Astrocyte of the cerebellum (primary cell): ENCODE data around the gene TMEM184A.

ENCODE experiments used
- DNase-seq: peaks from one replicate; pipeline ENCODE4 v3.0.0-alpha.2; 2011; ENCODE audit warnings: low read depth
- H3K4me3 ChIP-seq: 2 replicates; pipeline ENCODE4 v1.5.1; 2011; ENCODE audit warnings: mild to moderate bottlenecking, low read depth, low read length, moderate library complexity
- in situ Hi-C: cut with HindIII; loops from 2 replicates; pipeline ENCODE4 v1.10.0; 2017; ENCODE audit warnings: low sequenced_read_pairs
- TF ChIP-seq, protein P1 (sequence below): IDR thresholded peaks from 2 replicates; pipeline ENCODE4 v1.5.1; 2012; ENCODE audit warnings: low read length, low read depth, moderate library complexity, mild to moderate bottlenecking; ENCODE audit errors: missing control alignments

TMEM184A gene

DNA sequence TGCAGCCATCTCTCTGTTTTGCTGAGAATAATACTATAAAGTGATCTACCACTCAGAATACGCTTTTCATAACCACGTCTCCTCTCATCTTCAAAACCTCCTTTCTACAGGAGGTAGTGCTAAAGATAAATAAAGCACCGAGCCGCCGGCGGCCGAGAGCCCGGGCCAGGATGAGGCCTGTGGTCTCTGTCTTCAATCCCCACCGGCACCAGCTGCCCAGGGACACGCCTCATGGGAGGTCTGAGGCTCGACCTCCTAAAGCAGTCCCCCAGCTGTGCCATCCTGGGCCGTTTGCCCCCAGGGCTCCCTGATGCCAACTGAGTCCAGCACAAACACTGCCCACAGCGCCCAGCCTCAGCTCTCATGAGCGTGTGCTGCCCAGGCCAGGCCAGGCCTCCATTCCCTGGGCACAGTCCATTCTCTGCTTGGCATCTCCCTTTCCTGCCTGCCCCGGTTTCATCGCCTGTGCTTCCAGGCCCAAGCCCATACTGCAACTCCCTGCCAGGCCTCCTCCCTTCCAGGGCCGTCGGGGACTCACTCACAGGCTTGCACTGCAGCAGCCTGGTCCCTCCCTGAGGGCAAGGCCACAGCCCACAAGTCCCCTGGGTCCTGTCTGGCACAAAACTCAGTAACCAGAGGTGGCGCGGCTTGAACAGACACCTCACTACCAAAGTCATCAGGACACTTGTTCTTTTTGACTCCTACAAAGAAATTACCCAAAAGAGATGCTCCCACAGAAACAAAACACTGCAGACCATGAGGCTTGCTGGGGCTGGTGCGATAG, 54.3 kb downstream of the TMEM184A start:
- no peak overlapping the region for H3K4me3 ChIP-seq
- TF ChIP-seq, protein P1, sequence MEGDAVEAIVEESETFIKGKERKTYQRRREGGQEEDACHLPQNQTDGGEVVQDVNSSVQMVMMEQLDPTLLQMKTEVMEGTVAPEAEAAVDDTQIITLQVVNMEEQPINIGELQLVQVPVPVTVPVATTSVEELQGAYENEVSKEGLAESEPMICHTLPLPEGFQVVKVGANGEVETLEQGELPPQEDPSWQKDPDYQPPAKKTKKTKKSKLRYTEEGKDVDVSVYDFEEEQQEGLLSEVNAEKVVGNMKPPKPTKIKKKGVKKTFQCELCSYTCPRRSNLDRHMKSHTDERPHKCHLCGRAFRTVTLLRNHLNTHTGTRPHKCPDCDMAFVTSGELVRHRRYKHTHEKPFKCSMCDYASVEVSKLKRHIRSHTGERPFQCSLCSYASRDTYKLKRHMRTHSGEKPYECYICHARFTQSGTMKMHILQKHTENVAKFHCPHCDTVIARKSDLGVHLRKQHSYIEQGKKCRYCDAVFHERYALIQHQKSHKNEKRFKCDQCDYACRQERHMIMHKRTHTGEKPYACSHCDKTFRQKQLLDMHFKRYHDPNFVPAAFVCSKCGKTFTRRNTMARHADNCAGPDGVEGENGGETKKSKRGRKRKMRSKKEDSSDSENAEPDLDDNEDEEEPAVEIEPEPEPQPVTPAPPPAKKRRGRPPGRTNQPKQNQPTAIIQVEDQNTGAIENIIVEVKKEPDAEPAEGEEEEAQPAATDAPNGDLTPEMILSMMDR = no peak
- no peak for DNase-seq
- in situ Hi-C loops = no loop called here

DNA sequence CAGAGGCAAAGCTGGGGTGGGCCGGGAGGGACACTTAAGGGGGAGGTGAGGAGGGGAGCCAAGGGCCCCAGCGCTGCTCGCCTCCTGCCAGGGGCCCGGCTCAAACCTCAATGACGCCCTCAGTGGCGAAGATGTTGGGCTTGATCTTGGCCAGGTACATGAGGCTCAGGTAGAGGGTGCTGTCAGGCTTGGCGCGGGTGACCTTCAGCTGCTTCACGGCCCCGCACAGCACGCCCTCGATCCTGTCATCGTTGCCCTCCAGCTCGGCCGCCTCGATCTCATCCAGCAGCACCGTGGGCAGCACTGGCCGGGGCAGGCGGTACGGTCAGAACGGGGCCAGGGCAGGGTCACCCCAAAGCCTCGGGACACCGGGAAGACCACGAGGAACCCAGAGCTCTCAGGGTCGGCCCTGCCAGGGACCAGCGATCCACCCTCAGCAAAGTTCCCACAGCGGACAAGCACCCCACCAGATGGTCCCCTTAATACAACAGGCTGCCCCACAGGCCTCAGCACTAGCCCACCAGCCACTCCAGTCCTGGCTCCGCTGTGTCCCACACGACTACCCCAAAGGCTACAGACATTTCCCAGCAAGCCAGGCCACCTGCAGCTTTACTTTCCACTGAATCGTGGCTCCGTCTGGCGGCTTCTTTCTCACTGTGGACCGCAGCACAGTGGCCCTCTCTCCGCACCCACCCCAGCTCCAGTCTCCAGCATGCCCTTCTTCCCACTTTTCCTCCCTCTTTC, 55.8 kb downstream of the TMEM184A start:
- TF ChIP-seq, protein P1 = no peak
- no peak for DNase-seq
- in situ Hi-C loops = no loop called here
- H3K4me3 ChIP-seq = no peak overlapping the region

DNA sequence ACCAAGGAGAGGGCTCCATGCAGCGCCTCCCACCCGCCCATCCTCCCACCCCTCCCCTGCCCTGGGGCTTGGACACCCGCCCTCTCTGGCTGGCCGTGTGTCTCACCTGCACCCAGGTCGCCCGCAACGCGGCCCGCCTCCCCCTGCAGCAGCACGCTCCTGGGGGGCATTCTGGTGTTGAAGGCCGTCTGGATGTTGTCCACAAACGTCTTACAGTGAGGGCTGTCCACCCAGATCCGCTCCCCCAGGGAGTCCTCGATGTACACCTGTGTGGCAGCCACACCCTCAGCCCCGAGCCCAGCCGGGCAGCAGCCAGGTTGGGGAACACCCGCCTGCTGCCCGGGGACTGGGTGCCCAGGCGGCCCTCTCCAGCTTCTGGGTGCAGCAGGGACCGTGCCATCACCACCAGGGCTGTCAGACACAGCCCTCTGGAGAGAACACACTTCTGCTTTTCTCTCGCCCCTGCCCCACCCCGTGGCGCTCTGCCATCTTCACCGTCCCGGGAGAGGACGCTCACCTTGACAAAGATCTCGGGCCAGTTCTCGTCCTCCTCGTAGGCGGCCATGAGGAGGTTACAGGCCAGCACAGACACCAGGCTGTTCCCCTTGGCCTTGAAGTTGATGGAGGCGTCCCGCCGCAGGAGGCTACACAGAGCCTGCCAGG, 56.5 kb downstream of the TMEM184A start:
- TF ChIP-seq, protein P1 = no peak
- in situ Hi-C loops = no loop called here
- no peak overlapping the region for H3K4me3 ChIP-seq
- no peak for DNase-seq

DNA sequence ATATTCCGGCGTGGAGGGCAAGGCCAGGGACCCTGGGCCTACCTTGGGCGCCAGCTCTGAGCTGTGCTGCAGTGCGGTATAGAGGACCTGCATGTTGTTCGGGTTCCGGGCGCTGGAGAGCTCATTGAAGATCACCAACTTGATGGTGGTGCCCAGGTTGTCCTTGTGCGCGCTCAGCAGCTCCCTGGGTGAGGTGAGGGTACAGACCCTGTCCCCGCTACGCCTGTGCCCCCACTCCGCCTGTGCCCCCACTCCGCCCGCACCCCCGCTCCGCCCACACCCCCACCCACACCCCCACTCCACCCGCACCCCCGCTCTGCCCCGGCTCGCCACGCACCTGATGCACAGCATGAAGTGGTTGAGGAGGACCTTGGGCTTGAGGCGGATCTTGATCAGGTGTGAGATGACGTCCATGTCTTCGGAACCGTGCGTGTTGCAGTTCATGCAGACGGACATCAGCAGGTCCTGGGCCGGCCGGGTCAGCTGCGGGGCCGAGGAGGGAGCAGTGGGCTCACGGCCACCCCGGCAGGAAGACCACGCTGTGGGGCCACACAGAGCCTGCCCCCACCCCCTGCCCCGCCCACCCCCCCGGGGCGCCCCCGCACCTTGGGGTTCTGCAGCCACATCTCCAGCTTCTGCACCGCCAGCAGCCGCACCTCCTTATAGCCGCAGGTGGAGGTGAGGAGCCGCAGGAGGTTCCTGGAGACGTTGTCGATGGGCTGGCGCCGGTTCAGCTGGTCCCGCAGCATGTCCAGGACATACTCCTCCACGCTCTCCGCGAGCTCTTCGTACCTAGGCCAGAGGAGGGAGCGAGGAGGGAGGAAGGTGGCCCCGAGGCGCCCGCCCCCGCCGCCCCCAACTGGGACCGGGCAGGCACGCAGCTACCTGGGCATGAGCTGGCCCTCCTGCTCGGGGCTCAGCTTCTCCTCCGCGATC, 57.4 kb downstream of the TMEM184A start:
- in situ Hi-C loops = no loop called here
- TF ChIP-seq, protein P1 = no peak
- DNase-seq = no peak
- H3K4me3 ChIP-seq = no peak overlapping the region

DNA sequence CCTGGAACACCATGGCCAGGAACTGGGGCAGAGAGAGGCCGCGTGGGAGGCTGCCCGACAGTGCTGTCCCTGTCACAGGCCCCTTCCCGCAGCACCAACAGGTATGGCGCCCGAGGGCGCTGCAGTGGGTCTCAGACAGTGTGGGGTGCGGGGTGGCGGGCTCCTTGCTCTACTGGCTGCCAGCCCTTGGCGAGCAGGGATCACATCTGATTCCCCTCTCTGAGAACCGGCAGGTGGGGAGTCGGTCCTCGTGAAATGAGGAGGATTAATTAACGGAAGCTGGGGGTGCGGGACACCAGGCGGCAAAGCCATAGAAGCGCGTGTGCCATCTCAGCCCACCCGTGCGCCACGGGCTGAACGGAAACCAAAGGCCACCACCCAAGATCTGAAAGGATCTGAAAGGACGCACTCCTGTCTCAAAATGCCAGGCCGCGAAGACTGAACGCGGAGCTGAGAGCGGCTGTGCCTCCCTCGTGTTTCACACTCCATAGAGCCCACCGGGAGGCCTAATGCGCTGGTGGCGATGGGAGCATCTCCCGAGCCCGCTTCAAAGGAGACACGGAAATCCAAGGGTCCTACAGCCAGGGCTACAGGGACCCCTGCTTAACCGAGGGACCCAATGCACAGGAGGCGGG, 58.6 kb downstream of the TMEM184A start:
- in situ Hi-C loops = no loop called here
- TF ChIP-seq, protein P1 = no peak
- no peak overlapping the region for H3K4me3 ChIP-seq
- DNase-seq = no peak
